ENCODE data around the gene SAP30.

The SAP30 gene, protein sequence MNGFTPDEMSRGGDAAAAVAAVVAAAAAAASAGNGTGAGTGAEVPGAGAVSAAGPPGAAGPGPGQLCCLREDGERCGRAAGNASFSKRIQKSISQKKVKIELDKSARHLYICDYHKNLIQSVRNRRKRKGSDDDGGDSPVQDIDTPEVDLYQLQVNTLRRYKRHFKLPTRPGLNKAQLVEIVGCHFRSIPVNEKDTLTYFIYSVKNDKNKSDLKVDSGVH

DNA sequence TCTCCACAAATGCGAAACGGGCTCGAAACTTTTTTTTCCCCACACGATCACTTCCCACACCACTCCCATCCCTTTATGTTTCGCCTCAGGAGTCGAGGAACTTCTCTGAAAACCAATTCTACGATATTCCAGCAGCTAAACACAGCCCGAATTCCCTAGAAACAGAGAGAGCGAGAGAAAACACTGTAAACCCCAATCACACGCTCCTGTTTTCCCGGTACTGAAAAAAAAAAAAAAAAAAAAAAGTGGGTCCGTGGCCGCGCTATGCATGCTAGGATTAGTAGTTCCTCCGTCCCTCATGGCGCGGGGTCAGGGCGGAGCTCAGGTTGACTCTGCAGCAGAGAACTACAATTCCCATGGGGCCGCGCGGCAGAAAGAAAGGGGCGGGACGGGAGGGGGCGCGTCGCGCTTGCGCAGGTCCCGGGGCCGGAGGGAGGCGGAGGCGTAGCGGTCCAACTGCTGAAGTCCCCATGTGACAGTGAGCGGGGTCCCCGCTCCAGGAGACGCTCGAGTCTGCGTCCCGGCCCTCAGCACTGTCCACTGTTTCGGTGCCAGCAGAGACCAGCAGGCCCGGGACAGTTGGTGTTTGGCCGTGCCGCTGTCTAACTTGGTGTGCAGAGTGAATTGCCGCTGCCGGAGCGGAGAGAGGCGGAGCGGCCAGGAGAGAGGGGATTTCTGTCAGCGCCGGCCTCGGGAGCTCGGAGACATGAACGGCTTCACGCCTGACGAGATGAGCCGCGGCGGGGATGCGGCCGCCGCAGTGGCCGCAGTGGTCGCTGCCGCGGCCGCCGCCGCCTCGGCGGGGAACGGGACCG is at the start of gene SAP30:
Gene SAP30, plus strand, starts transcription at position 478 of the 815 bp plus-strand sequence. Its CDS starts 229 bp downstream, at position 707.
- peak; percentile 98 for DNase-seq

DNA sequence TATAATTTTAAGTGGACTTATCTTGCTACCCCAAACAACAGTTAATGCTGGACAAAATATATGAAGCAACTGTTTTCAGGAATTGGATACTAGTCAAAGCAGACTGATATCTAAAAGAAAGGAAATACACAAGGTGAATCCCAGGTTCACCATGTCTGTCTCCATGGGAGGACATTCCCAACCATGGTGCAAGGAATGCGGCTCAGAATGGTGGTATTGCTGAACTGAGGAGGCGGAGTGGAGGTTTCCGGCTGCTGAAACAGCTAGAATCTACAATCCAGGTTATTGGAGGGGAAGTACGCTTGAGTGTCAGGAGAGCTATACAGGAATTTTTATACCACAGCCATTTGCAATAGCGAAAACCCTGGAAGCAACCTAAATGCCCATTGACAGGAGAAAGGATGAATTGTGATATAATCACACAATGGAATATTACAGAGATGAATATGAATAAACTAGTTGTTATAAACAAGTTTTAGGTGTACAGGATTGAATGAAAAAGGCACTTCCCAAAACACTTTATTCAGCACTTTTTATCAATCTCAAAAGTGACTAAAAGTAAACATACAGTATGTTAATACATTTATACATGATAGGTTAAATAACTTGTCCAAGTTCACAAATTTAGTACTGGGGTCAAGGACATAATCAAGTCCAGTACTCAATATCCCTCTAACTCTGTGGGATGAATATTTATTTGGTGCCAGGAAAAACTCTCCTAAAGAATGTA is 45.6 kb upstream of the SAP30 start:
- DNase-seq: no peak

DNA sequence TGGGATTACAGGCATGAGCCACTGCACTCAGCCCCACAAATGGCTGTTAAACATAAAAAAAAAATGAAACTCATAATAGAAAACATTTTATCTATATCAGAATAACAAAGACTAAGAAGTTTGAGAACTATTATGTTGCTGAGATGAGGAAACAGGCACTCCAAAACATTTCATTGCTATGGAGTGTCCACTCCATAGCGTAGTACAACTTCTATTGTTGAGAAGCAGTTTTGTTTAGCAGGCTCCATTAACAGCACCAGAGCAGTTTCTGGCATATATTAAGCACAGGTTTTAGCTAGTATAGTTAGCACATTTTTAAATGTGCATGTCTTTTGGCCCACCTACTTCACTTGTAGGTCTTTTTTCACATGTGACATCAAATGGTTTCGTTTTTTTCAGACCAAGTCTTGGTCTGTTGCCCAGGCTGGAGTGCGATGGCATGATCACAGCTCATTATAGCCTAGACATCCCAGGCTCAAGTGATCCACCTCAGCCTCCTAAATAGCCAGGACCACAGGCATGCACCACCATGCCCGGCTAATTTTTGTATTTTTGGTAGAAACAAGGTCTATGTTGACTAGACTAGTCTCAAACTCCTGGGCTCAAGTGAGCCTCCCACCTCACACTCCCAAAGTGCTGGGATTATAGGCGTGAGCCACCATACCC is 42.4 kb upstream of the SAP30 start:
- no peak for DNase-seq

DNA sequence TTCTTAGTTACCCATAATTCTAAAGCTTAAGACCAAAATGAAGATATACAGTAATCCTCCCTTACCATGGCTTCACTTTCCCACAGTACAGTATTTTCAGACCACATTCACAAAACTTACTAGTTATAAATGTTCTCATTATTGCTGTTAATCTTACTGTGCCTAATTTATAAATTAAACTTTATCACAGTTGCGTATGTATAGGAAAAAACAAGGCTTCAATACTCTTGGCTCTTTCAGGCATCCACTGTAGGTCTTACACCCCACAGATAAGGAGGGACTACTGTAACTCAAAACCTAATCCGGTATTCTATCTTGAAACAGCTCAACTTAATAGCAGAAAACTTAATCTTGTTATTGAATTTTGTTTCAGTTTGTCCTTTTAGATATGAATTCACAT is 40.2 kb upstream of the SAP30 start:
- DNase-seq: no peak

DNA sequence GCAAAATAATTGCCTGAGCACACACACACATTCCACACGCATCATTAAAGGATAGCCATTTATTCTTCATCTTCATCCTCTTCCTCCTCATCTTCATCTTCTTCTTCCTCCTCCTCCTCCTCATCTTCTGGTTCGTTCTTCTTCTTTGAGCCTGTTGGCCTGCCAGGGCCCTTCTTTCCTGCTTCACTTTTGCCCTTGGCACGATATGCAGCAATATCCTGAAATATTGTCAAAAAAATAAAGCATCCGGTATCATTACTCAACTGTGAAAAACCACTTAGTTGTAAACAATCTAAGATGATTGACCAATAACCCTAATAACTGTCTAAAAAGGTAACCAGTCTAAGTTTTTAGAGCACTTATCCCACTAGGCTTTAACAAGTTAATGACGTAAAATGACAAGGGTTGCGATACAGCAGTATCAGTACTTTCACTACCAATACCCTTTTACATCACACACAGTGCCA is 38.7 kb upstream of the SAP30 start:
- no peak for DNase-seq

DNA sequence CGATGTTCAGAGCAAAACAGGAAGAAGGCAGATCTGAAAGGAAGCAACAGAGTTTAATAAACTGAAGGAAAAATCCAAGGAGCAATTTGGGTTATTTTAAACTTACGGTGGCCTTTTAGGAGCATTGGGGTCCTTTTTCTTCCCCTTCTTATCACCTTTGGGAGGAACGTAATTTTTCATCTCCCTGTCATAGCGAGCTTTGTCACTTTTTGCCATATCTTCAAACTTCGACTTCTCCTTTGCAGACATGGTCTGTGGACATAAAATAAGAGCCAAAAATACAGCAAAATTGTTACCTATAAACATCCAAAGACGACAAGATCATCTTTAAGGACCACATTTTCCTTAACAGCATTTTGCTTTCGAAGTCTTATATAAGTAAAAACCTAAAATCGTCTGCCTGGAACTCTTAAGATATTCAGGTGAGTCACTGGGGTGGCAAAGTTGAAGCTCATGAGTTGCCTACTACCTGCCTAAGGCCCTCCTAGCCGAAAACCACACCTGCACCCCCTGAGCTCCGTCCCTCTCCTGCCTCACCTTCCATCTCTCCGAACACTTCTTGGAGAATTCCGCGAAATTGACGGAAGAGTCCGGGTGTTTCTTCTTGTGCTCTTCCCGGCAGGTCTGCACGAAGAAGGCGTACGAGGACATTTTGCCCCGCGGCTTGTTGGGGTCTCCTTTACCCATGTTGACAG is 37.6 kb upstream of the SAP30 start:
- no peak for DNase-seq

DNA sequence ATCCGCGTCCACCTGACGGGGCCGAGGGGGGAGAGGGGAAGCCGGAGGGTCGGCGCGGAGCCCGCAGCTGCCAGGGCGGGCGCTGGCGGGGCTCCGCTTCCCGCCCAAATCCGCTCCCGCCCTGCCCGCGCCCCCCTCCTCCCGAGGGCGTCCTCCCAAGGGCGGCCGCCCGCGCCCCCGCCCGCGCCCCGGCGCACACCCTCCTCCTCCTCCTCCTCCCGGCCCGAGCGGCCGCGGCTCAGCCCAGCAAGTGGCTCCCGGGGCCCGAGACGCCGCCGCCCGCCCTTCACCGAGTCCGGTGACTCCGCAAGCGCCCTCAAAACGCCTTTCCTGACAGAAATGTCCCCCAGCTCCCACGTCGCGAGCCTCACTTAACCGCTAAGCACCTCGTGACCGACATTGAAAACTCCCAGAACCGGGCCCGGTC is 37.1 kb upstream of the SAP30 start:
- peak; percentile 29 for DNase-seq

DNA sequence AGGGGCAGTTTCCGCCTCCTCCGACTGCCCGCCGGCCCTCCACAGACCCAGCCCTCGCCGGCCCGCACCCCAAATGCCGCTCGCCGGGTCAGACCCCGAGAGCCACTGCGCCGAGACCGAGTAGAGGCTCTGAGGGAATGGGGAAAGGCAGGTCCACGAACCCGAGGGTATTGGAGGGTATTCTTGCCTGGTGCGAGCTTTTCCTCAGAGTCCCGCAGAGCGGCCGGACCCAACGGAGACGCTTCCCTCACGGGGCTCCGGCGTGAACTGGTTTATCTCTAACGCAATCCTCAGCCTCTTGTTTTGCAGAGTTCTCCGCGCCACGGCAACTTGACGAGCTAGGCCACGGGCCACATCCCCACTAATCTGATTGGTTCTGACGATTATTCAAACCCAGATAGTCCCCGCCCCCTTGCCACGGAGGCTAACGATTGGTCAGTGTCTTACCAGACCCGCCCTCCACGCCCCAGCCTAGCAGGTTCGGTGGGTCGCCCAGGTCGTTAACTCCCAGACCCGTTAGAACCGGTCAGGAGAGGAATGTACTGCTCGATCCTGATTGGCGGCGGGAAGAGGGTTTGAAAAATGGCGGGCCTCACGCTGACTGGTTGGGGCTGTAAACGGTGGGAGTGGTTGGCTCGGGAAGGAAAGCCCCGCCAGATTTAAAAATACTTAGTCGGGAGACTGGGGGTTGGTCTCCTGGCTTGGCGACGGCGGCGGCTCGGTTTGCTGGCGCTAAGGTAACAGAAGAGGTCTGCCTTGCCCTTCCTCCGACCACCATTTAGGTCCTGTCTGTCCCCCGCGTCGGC is 36.5 kb upstream of the SAP30 start, which contains the start of gene HMGB2:
Gene HMGB2, minus strand, starts transcription at position 274 of the 806 bp plus-strand sequence. CDS start 709 bp downstream, outside the sequence.
- DNase-seq: peak; percentile 100

DNA sequence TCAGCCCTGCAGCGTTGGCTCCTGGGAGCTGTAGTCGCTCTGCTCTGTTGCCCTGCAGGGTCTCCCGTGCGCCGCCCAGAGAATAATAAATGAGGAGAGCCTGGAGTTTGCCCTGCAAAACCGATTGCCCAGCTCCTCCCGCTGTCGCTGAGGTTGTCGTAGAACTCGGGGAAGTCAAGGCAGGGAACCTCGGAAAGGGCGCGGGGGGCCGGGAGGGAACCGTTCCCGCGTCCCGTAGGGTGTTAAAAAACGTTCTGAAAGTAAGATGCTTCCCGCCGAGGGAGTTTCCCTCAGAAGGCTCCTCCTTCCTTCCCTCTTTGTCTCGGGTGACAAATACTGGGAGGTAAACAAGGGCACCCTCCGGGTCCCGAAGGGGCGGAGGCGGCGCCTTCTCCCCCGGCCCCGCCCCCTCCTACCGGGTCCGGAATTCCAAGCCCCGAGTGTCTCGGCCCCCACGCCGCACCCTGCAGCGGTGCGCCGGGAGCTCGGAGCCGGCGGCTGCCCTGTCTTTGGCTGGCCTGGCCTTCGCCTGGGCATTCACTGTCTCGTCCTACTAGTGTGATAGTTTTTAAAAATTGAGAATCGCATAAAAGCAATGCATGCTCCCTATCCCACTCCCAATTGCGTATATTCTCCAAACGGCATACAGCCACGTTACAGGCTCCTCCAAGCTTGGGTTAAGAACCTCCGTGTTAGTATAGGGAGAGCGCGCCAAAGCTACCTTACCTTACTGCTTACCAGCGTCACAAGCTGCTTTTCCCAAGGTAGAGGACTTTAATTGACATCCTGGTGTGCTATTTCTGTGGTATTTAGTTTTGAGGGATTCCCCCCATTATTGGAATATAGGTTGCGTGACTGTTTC is 35.6 kb upstream of the SAP30 start:
- DNase-seq: no peak

DNA sequence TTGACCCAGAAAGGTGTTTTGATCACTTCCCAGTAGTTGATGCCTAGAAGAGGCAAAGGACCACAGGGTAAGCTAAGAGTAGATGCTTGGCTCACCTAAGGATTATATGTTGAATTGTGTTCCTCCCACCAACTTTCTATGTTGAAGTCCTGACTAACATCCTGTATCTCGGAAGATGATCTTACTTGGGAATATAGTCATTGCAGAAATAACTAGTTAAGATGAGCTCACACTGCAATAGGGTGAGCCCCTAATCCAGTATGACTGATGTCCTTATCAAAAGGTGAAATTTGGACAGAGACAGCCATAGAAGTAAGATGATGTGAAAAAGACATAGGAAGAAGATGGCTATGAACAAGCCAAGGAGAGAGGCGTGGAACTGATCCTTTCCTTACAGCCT is 33.3 kb upstream of the SAP30 start:
- DNase-seq: no peak

DNA sequence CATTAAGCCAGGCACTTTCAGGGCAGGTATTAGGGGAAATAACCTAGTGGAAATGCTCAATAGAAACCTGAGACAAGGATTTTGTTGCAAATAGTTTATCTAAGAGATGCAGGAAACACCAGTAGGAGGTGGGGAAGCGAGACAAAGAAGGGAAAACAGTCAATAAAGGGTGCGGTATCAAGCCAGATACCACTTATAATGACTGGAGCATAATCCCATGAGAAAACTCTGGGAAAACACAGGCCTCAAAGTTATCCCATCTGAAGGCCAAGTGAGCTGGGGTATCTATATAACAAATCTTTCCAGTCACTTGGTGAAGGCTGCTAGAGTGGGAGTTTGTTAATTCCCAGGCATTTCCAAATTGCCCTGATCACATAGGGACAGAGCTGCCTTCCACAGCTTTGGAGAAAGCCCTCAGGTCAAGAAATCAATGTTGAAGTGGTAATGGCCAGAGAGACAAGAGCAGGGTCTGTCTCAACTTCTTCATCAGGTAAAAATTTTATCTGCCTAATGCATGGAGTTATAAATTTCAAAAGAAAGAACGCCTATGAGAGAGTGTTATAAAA is 26.8 kb upstream of the SAP30 start:
- DNase-seq: no peak

DNA sequence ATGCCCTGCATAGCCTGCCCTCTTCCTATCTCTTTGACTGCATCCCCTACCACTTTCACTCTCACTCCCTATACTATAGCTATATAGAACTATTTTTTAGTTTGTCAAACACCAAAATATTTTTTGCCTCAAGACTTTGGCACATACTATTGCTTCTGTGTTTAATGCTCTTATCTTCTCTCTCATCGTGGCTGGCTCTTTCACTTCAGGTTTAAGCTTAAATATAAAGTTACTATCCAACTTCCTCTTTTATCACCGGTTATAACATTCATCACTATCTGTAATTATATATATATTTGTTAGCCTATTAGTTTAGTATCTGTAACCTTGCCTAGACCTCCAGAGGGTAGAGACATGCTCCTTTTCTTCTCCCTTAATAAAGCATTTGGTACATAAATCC is 25.1 kb upstream of the SAP30 start:
- DNase-seq: no peak

DNA sequence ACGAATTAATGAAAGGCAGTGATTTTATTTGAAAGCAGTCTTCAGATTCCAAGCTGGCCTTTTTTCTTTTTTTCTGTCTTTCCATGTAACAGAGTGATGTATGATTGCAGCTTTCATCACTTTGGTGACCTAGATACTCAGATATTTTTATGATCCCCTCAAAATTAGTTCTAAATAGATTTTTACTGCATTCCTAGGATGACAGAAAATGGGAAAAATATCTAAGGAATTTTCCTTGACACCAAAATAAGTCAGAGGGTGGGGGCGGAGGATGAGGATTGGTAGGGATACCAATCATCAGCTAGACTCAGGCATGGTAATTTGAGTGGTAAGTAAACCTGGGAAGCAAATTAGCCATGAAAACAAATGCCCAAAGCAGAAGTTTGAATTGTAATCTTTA is 24.7 kb upstream of the SAP30 start:
- no peak for DNase-seq

DNA sequence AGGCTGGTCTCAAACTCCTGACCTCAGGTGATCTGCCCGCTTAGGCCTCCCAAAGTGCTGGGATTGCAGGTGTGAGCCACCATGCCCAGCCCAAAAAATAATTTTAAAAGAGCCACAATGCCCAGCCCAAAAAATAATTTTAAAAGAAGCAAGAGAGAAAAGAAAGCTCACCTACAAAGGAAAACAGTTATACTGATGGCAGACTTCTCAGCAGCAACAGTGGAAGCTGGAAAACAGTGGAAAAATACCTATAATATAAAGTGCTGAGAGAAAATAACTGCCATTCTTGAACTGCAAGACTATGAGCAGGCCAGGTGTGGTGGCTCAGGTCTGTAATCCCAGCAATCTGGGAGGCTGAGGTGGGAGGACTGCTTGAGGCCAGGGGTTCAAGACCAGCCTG is 23.3 kb upstream of the SAP30 start:
- DNase-seq: no peak

DNA sequence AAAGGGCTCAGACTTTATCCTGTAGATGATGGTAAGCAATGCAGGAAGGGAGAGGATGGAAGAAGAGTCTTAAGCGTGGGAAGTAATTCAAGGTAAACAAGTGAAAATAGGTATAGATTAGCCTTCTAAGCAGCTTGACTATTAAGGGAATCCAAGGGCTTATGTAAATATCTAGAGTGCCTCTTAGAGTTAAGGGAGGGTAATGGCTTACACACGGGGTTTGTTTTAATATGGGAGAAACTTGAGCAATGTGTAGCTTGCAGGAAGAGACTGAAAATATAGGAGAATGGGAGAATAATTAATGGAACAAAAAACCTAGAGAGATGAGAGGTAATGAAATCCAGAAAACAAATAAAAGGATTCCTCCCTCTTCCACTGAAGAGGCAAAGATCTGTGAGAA is 12.8 kb upstream of the SAP30 start:
- DNase-seq: no peak

DNA sequence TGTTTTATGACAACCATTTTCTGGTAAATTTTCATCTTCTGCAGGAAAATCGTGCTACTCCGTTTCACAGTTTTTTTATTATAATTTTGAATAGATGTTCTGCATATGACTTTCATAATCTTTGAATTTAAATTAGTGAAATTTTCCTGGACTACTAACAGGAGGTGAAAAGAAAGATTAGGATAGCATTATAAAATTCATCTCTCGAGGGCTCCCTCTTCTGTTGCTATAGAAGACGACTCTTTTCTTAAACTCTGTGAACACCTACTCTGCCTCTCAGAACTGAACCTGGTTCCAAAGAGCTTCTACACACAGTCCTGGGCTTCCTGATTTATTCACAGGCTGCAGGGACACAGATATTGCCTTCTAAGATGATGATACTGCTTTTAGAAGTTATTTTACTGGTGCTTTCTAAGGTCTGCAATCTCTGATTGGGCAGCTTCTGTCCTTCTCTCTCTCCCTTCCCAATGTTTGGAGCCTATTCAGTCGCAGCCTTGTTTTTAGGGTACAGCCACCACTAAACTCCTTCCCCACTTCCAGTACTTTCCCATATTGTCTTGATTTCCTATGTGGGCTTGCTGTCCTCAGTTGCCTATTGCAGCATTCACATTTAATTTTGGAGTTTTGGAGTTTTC is 10.1 kb upstream of the SAP30 start:
- no peak for DNase-seq

DNA sequence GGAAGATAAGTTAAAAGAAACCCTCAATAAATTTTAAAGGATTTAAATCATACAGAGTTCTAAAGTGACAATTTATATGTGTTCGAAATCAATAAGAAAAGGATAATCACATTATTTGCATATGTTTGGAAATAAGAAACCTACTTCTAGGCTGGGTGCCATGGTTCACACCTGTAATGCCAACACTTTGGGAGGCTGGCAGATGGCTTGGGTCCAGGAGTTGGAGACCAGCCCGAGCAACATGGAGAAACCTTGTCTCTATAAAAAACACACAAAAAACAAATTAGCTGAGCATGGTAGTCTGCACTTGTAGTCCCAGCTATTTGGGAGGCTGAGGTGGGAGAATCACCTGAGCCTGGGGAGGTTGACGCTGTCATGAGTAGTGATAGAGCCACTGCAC is 8.1 kb upstream of the SAP30 start:
- no peak for DNase-seq

DNA sequence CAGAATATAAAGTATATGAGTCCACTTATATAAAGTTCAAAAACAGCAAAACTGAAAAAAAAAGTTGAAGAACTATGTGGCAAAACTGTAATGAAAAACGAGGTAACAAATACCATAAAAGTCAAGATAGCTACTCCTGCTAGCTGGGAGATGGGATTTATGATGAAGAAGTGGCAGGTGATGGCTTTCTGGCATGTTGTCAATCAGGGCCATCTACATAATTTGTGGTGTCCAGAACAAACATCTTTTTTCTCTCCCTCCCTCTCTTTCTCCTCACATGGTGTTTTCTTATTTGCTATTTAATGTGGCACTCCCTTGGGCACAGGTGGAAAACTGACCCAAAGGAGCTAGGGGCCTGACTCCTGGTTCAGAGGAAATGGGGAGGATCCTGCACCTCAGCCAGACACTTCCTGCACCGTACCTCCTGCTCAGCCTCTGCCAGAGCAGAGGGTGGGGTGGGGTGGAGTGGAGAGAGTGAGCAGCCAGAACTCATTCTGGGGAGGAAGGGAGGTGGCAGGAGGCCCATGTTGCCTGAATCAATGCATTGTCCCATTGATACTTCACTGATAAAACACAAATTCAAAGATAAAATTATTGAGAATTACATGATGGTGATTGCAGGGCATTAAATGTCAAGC is 5.3 kb upstream of the SAP30 start:
- no peak for DNase-seq

DNA sequence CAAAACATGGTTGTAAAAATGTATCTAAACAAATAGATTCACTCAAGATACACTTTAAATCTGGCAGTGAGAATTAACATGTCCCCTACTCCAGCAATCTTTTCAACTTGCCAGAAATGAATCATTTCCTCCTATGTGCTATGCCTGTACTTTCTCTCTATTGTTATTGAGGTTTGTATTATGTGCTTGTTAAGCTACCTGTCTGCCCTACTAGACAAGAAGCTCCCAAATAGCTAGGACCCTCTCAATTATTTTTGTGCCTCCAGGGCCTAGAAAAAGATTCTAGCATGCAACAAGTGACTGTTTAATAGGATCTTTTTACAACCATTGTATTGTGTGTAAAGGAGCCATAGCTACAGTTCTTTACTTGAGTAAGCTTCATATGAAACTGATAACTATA is 3.5 kb upstream of the SAP30 start:
- no peak for DNase-seq

Measured in activated CD4-positive, alpha-beta T cell treated with anti-CD3 and anti-CD28 coated beads, Interleukin-2, amount 50 U/mL, for 1 hour (primary cell).